HEK293 (cell line): ENCODE results near the gene CEMP1.
A peak's percentile ranks its signal among the peaks of the same experiment; 100 is the strongest.

ENCODE experiments used
- CTCF ChIA-PET: fragments of 350-600 bp; formaldehyde crosslinking; extraction: SDS; loops from one replicate; lab custom pipeline; 2021; ENCODE audit warnings: antibody characterized with exemption; lab: Yijun Ruan, JAX
- POLR2A ChIA-PET: fragments of 300-600 bp; formaldehyde crosslinking; extraction: SDS; loops from one replicate; lab custom pipeline; 2020; ENCODE audit warnings: antibody characterized with exemption, inconsistent platforms; lab: Yijun Ruan, JAX
- H3K27ac ChIP-seq: fragments of 200-500 bp; sonication (Bioruptor generic); 2 replicates; pipeline ENCODE4 v1.5.1; 2014; ENCODE audit warnings: low read depth, low read length, control low read depth, inconsistent platforms; ENCODE audit errors: extremely low read depth
- H3K36me3 ChIP-seq, 2 experiments: fragments of 200-500 bp in 1 of 2; sonication (Bioruptor generic) in 1 of 2; 1 replicate in 1 of 2; 2 replicates in 1 of 2; pipeline ENCODE4 v1.5.1; 2014 to 2017; ENCODE audit warnings: inconsistent platforms in 2 of 2, low read length in 2 of 2; ENCODE audit not compliant: control insufficient read depth in 2 of 2, insufficient read depth in 1 of 2
- H3K4me1 ChIP-seq: fragments of 200-500 bp; sonication (Bioruptor generic); 2 replicates; pipeline ENCODE4 v1.5.1; 2014; ENCODE audit warnings: mild to moderate bottlenecking, low read length, inconsistent platforms; ENCODE audit not compliant: control insufficient read depth, insufficient read depth
- H3K4me3 ChIP-seq: 2 replicates; pipeline ENCODE4 v1.5.1; 2011; ENCODE audit warnings: low read depth, mild to moderate bottlenecking, control low read depth, low read length, moderate library complexity
- H3K9me3 ChIP-seq: fragments of 200-500 bp; sonication (Bioruptor generic); 2 replicates; pipeline ENCODE4 v1.5.1; 2014; ENCODE audit warnings: low read depth, low read length, inconsistent platforms; ENCODE audit not compliant: control insufficient read depth, insufficient read depth
- EGR2 ChIP-seq: fragments of 450-650 bp; formaldehyde crosslinking; IDR thresholded peaks from 2 replicates; pipeline ENCODE4 v1.5.1; 2016; ENCODE audit warnings: low read depth, missing biosample characterization, missing genetic modification characterization
- GLIS1 ChIP-seq: fragments of 450-650 bp; formaldehyde crosslinking; IDR thresholded peaks from 2 replicates; pipeline ENCODE4 v1.5.1; 2016; ENCODE audit warnings: missing biosample characterization, missing genetic modification characterization
- HOXD13 ChIP-seq: sonication (generic); formaldehyde crosslinking; IDR thresholded peaks from 2 replicates; pipeline ENCODE4 v1.8.0; 2022; ENCODE audit warnings: missing genetic modification reagents, borderline replicate concordance
- KLF1 ChIP-seq: fragments of 450-650 bp; formaldehyde crosslinking; IDR thresholded peaks from 2 replicates; pipeline ENCODE4 v1.5.1; 2016; ENCODE audit warnings: missing biosample characterization, missing genetic modification characterization
- PATZ1 ChIP-seq: fragments of 450-650 bp; formaldehyde crosslinking; IDR thresholded peaks from 2 replicates; pipeline ENCODE4 v1.5.1; 2016; ENCODE audit warnings: missing biosample characterization, missing genetic modification characterization
- SP2 ChIP-seq: fragments of 450-650 bp; formaldehyde crosslinking; IDR thresholded peaks from 2 replicates; pipeline ENCODE4 v1.5.1; 2016; ENCODE audit warnings: missing biosample characterization, missing genetic modification characterization
- TCF7L2 ChIP-seq: IDR thresholded peaks from 2 replicates; pipeline ENCODE4 v1.6.1; 2011; ENCODE audit warnings: low read depth, mild to moderate bottlenecking, inconsistent platforms, low read length, moderate library complexity, borderline replicate concordance
- ZBTB49 ChIP-seq: fragments of 450-650 bp; formaldehyde crosslinking; IDR thresholded peaks from 2 replicates; pipeline ENCODE4 v1.5.1; 2016; ENCODE audit warnings: missing biosample characterization, missing genetic modification characterization, low read depth
- ZBTB6 ChIP-seq: fragments of 450-650 bp; formaldehyde crosslinking; IDR thresholded peaks from 2 replicates; pipeline ENCODE4 v1.5.1; 2017; ENCODE audit warnings: missing biosample characterization, missing genetic modification characterization
- ZBTB7A ChIP-seq: fragments of 450-650 bp; formaldehyde crosslinking; IDR thresholded peaks from 2 replicates; pipeline ENCODE4 v1.5.1; 2016; ENCODE audit warnings: low read depth, missing biosample characterization, missing genetic modification characterization
- ZEB2 ChIP-seq: fragments of 450-650 bp; formaldehyde crosslinking; IDR thresholded peaks from 2 replicates; pipeline ENCODE4 v1.5.1; 2016; ENCODE audit warnings: missing biosample characterization, missing genetic modification characterization
- ZFHX2 ChIP-seq: fragments of 450-650 bp; formaldehyde crosslinking; conservative IDR thresholded peaks from 2 replicates; pipeline ENCODE4 v1.5.1; 2016; ENCODE audit warnings: missing biosample characterization, missing genetic modification characterization
- ZNF112 ChIP-seq: fragments of 450-650 bp; formaldehyde crosslinking; IDR thresholded peaks from 2 replicates; pipeline ENCODE4 v1.5.0; 2017; ENCODE audit warnings: missing biosample characterization, missing genetic modification characterization
- ZNF366 ChIP-seq: fragments of 450-650 bp; formaldehyde crosslinking; conservative IDR thresholded peaks from 2 replicates; pipeline ENCODE4 v1.5.1; 2016; ENCODE audit warnings: missing biosample characterization, missing genetic modification characterization
- ZNF391 ChIP-seq: fragments of 450-650 bp; formaldehyde crosslinking; IDR thresholded peaks from 2 replicates; pipeline ENCODE4 v1.5.1; 2016; ENCODE audit warnings: low read depth, missing biosample characterization, missing genetic modification characterization, borderline replicate concordance
- ZNF433 ChIP-seq: fragments of 450-650 bp; formaldehyde crosslinking; IDR thresholded peaks from 2 replicates; pipeline ENCODE4 v1.5.1; 2016; ENCODE audit warnings: missing biosample characterization, missing genetic modification characterization, low read depth
- ZNF473 ChIP-seq: fragments of 450-650 bp; formaldehyde crosslinking; IDR thresholded peaks from 2 replicates; pipeline ENCODE4 v1.5.1; 2017; ENCODE audit warnings: missing biosample characterization, missing genetic modification characterization
- ZNF510 ChIP-seq: fragments of 450-650 bp; formaldehyde crosslinking; IDR thresholded peaks from 2 replicates; pipeline ENCODE4 v1.5.1; 2018; ENCODE audit warnings: mild to moderate bottlenecking, missing genetic modification characterization, missing biosample characterization; ENCODE audit not compliant: insufficient replicate concordance
- ZNF530 ChIP-seq: fragments of 450-650 bp; formaldehyde crosslinking; IDR thresholded peaks from 2 replicates; pipeline ENCODE4 v1.5.1; 2016; ENCODE audit warnings: low read depth, missing biosample characterization, missing genetic modification characterization
- ZNF600 ChIP-seq: fragments of 450-650 bp; formaldehyde crosslinking; IDR thresholded peaks from 2 replicates; pipeline ENCODE4 v1.5.1; 2016; ENCODE audit warnings: missing biosample characterization, missing genetic modification characterization
- ZNF692 ChIP-seq: fragments of 450-650 bp; formaldehyde crosslinking; IDR thresholded peaks from 2 replicates; pipeline ENCODE4 v1.5.1; 2016; ENCODE audit warnings: missing biosample characterization, missing genetic modification characterization
- ZNF830 ChIP-seq: fragments of 450-650 bp; IDR thresholded peaks from 2 replicates; pipeline ENCODE4 v1.5.0; 2018; ENCODE audit warnings: missing biosample characterization, missing genetic modification characterization, low read depth, mild to moderate bottlenecking, moderate library complexity

Gene CEMP1

GRCh38 chr16:2487903-2488531, 43.2 kb downstream of the CEMP1 start:
- Histone ChIP-seq H3K9me3 (no peaks in the 10 kb centered on the region), H3K4me3 (no peak overlapping the region), H3K27ac (no peak overlapping the region), H3K36me3 (peaks cover 0 to 8% of the 10 kb centered on the region in 2 experiments; a peak in 2 of 3 replicates), H3K4me1 (no peaks in the 10 kb centered on the region; the same call in 1 of the 2 replicates)
- POLR2A ChIA-PET, result interaction anchor here (1.2 kb wide), 1 partner anchor 13 kb away, joined by 3 read pairs; the partner anchor contains the start of gene TBC1D24
- TF ChIP-seq KLF1 (tag by site-specific recombination) (no peak), ZFHX2 (peak; percentile 86), ZNF433 (no peak), TCF7L2 (no peak), SP2 (tag by site-specific recombination) (0 out of 2 replicates have a peak, but pooled peaks have one; percentile 10), EGR2 (tag by site-specific recombination) (peak; percentile 82)
- CTCF ChIA-PET, result interaction anchor here (2.4 kb wide), 1 partner anchor 13 kb away, joined by 24 read pairs; no protein-coding TSS in a partner anchor

- POLR2A ChIA-PET, result no interaction called here
- Histone ChIP-seq H3K27ac (no peak overlapping the region), H3K36me3 (peaks cover 0 to 8% of the 10 kb centered on the region in 2 experiments; a peak in 2 of 3 replicates), H3K9me3 (no peaks in the 10 kb centered on the region), H3K4me1 (no peaks in the 10 kb centered on the region; the same call in 1 of the 2 replicates)
- CTCF ChIA-PET, result interaction anchor here (2.4 kb wide), 1 partner anchor 14 kb away, joined by 24 read pairs; no protein-coding TSS in a partner anchor
- TF ChIP-seq ZBTB6 (tag by site-specific recombination), result peak; percentile 30; the same call in 1 of the 2 replicates
- TF ChIP-seq ZNF530 (tag by site-specific recombination), result no peak
- no peak for TF ChIP-seq ZNF112
- no peak for TF ChIP-seq HOXD13 (CRISPR knock-in tag)
- TF ChIP-seq ZNF600 (tag by site-specific recombination), result peak; percentile 99
- TF ChIP-seq ZNF366, result no peak
- TF ChIP-seq, all 188 proteins: peak for 2
- no peak overlapping the region for H3K4me3 ChIP-seq
Measured at GRCh38 chr16:2487517-2487842, 43.7 kb downstream of the CEMP1 start.

GRCh38 chr16:2486645-2487516, 44.3 kb downstream of the CEMP1 start:
- no peaks in the 10 kb centered on the region; the same call in 1 of the 2 replicates for H3K4me1 ChIP-seq
- TF ChIP-seq ZNF830 (tag by site-specific recombination) (no peak), SP2 (tag by site-specific recombination) (0 out of 2 replicates have a peak, but pooled peaks have one; percentile 5), PATZ1 (tag by site-specific recombination) (no peak), ZBTB49 (tag by site-specific recombination) (no peak), EGR2 (tag by site-specific recombination) (peak; percentile 95), ZFHX2 (peak; percentile 96), GLIS1 (tag by site-specific recombination) (0 out of 2 replicates have a peak, but pooled peaks have one; percentile 11), ZBTB7A (tag by site-specific recombination) (no peak), ZNF692 (tag by site-specific recombination) (no peak), ZNF391 (tag by site-specific recombination) (no peak), ZEB2 (no peak), ZNF473 (tag by site-specific recombination) (no peak), ZNF510 (no peak)
- H3K36me3 ChIP-seq, result peaks cover 0 to 8% of the 10 kb centered on the region in 2 experiments; a peak in 2 of 3 replicates
- ChIA-PET POLR2A (no interaction called here), CTCF (interaction anchor here (0.8 kb wide), 1 partner anchor 25 kb away, joined by 4 read pairs; no protein-coding TSS in a partner anchor)
- no peaks in the 10 kb centered on the region for H3K9me3 ChIP-seq
- H3K4me3 ChIP-seq, result no peak overlapping the region
- H3K27ac ChIP-seq, result no peak overlapping the region
